Skeletal muscle cell (primary cell): ENCODE results near the gene CEP131.

Experiments used
- DNase-seq: peaks from one replicate; pipeline ENCODE4 v3.0.0-alpha.2; 2010; ENCODE audit warnings: low read depth
- H3K4me3 ChIP-seq: 2 replicates; pipeline ENCODE4 v1.5.1; 2011; ENCODE audit warnings: low read depth, mild to moderate bottlenecking, control low read depth, low read length, moderate library complexity

The CEP131 gene

GRCh38 chr17:81173762-81174155, 49.0 kb downstream of the CEP131 start:
- DNase-seq: no peak
- no peak overlapping the region for H3K4me3 ChIP-seq

GRCh38 chr17:81173052-81173761, 49.6 kb downstream of the CEP131 start:
- H3K4me3 ChIP-seq: no peak overlapping the region
- DNase-seq: no peak

GRCh38 chr17:81171941-81172340, 50.8 kb downstream of the CEP131 start:
- no peak overlapping the region for H3K4me3 ChIP-seq
- DNase-seq: no peak

GRCh38 chr17:81170727-81171494, 51.9 kb downstream of the CEP131 start:
- no peak for DNase-seq
- H3K4me3 ChIP-seq: no peak overlapping the region

- no peak for DNase-seq
- no peak overlapping the region for H3K4me3 ChIP-seq
These were observed 52.9 kb downstream of the CEP131 start for GRCh38 chr17:81169870-81170309.

- DNase-seq: no peak
These were observed 55.1 kb downstream of the CEP131 start for GRCh38 chr17:81167638-81168037.

GRCh38 chr17:81167194-81167524, 55.6 kb downstream of the CEP131 start:
- no peak for DNase-seq
- H3K4me3 ChIP-seq: no peak overlapping the region

More at GRCh38 chr17:81167638-81168037, 55.1 kb downstream of the CEP131 start:
- H3K4me3 ChIP-seq: no peak overlapping the region

GRCh38 chr17:81166033-81166492, 56.7 kb downstream of the CEP131 start, which contains the start of gene AATK:
TSS of gene AATK (minus strand) at chr17:81166221. CDS start at chr17:81165992, 229 bp downstream.
- peak within 1 kb of the TSS; percentile 23 for H3K4me3 ChIP-seq
- DNase-seq: no peak

GRCh38 chr17:81165246-81166032, 57.3 kb downstream of the CEP131 start, which contains the start of gene PVALEF:
TSS of gene PVALEF (plus strand) at chr17:81165507. CDS start at chr17:81181227, 15,720 bp downstream.
- peak within 1 kb of the TSS; percentile 23 for H3K4me3 ChIP-seq
- no peak for DNase-seq

GRCh38 chr17:81164371-81165245, 58.2 kb downstream of the CEP131 start:
- no peak for DNase-seq
- no peak overlapping the region for H3K4me3 ChIP-seq

GRCh38 chr17:81163703-81164370, 58.9 kb downstream of the CEP131 start:
- no peak for DNase-seq
- no peak overlapping the region for H3K4me3 ChIP-seq

- H3K4me3 ChIP-seq: no peak overlapping the region
These were observed 59.6 kb downstream of the CEP131 start for GRCh38 chr17:81163051-81163695.

GRCh38 chr17:81162491-81162890, 60.3 kb downstream of the CEP131 start:
- no peak for DNase-seq

More at GRCh38 chr17:81163051-81163695, 59.6 kb downstream of the CEP131 start:
- no peak for DNase-seq

GRCh38 chr17:81161972-81162371, 60.8 kb downstream of the CEP131 start:
- no peak overlapping the region for H3K4me3 ChIP-seq
- DNase-seq: no peak

More at GRCh38 chr17:81162491-81162890, 60.3 kb downstream of the CEP131 start:
- no peak overlapping the region for H3K4me3 ChIP-seq

- DNase-seq: no peak
- H3K4me3 ChIP-seq: no peak overlapping the region
These were observed 61.2 kb downstream of the CEP131 start for GRCh38 chr17:81161536-81161935.

GRCh38 chr17:81160747-81161453, 61.9 kb downstream of the CEP131 start:
- no peak for DNase-seq
- H3K4me3 ChIP-seq: no peak overlapping the region

- H3K4me3 ChIP-seq: no peak overlapping the region
- DNase-seq: no peak
These were observed 62.5 kb downstream of the CEP131 start for GRCh38 chr17:81160306-81160705.
